ENCODE results near the gene EXOC4.

Gene EXOC4

DNA sequence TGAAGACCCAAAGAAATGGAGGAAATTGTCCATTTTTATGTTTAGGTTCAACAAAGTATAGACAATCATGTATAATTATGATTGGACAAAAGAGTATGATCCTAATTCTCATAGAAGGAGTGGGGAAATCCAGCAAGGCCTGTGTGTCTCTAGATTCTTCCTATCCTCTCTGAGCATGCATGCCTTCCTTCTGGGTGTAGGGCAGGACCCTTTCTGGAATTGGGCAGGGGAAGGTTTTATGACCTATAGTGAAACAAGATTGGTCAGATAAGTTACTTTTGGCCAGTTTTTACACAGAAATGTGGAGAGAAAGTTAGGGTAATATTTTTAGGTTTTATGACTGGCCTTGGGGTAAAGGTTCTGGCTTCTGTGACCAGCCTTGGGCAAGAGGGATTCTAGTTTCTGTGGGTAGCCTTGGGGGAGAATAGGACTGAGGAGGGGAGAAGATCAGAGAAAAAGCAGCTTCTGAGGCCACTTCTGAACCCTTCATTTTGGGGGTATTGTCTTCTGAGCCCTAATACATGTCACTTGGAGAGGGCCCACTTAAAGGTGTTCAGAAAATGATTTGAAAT is 289.4 kb downstream of the EXOC4 start:
- no peak overlapping the region for H3K27ac ChIP-seq
- no peak overlapping the region for H3K4me3 ChIP-seq (ENCODE audit: low read depth, low read length)
- H3K27me3 ChIP-seq (ENCODE audit: insufficient read depth, low read depth, severe bottlenecking) = no peaks in the 10 kb centered on the region
- no peak for DNase-seq
- no peaks in the 10 kb centered on the region for H3K9me3 ChIP-seq (ENCODE audit: severe bottlenecking)
- TF ChIP-seq, protein P1, sequence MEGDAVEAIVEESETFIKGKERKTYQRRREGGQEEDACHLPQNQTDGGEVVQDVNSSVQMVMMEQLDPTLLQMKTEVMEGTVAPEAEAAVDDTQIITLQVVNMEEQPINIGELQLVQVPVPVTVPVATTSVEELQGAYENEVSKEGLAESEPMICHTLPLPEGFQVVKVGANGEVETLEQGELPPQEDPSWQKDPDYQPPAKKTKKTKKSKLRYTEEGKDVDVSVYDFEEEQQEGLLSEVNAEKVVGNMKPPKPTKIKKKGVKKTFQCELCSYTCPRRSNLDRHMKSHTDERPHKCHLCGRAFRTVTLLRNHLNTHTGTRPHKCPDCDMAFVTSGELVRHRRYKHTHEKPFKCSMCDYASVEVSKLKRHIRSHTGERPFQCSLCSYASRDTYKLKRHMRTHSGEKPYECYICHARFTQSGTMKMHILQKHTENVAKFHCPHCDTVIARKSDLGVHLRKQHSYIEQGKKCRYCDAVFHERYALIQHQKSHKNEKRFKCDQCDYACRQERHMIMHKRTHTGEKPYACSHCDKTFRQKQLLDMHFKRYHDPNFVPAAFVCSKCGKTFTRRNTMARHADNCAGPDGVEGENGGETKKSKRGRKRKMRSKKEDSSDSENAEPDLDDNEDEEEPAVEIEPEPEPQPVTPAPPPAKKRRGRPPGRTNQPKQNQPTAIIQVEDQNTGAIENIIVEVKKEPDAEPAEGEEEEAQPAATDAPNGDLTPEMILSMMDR (IDR thresholded peaks at IDR 0.05; ENCODE audit: low read depth, low read length) = no peak
- no peaks in the 10 kb centered on the region for H3K36me3 ChIP-seq

GRCh38 chr7:133543657-133544056 is 290.8 kb downstream of the EXOC4 start:
- Histone ChIP-seq H3K27me3 (ENCODE audit: insufficient read depth, low read depth, severe bottlenecking) (no peaks in the 10 kb centered on the region), H3K9me3 (ENCODE audit: severe bottlenecking) (no peaks in the 10 kb centered on the region), H3K27ac (no peak overlapping the region), H3K36me3 (no peaks in the 10 kb centered on the region), H3K4me3 (ENCODE audit: low read depth, low read length) (no peak overlapping the region)
- no peak for DNase-seq
- TF ChIP-seq, protein P1 (IDR thresholded peaks at IDR 0.05; ENCODE audit: low read depth, low read length) = no peak

DNA sequence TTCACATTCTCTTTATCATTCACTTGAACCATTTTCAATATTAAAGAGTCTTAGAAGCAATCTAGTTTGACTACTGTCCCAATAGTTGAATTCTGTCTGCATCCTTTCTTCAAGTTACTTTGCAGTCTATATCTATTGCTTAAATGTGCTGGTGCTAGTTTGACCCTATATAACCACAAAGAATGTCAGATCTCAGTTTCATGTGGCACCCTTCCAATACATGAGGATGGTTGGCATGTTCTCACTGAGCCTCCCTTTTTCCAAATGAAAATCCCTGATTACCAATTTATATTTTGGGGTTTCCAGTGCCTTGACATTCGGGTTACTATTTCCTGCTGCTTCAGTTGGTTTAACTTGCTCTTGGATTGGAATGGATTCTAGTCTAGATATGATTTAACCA is 292.7 kb downstream of the EXOC4 start:
- Histone ChIP-seq H3K27ac (no peak overlapping the region), H3K36me3 (no peaks in the 10 kb centered on the region), H3K27me3 (ENCODE audit: insufficient read depth, low read depth, severe bottlenecking) (no peaks in the 10 kb centered on the region), H3K4me3 (ENCODE audit: low read depth, low read length) (no peak overlapping the region), H3K9me3 (ENCODE audit: severe bottlenecking) (no peaks in the 10 kb centered on the region)
- DNase-seq = no peak
- TF ChIP-seq, protein P1 (IDR thresholded peaks at IDR 0.05; ENCODE audit: low read depth, low read length) = no peak

GRCh38 chr7:133547981-133548380 is 295.1 kb downstream of the EXOC4 start:
- TF ChIP-seq, protein P1 (IDR thresholded peaks at IDR 0.05; ENCODE audit: low read depth, low read length) = no peak
- H3K36me3 ChIP-seq = no peaks in the 10 kb centered on the region
- no peaks in the 10 kb centered on the region for H3K9me3 ChIP-seq (ENCODE audit: severe bottlenecking)
- no peak overlapping the region for H3K27ac ChIP-seq
- H3K27me3 ChIP-seq (ENCODE audit: insufficient read depth, low read depth, severe bottlenecking) = no peaks in the 10 kb centered on the region
- no peak overlapping the region for H3K4me3 ChIP-seq (ENCODE audit: low read depth, low read length)
- DNase-seq = no peak

DNA sequence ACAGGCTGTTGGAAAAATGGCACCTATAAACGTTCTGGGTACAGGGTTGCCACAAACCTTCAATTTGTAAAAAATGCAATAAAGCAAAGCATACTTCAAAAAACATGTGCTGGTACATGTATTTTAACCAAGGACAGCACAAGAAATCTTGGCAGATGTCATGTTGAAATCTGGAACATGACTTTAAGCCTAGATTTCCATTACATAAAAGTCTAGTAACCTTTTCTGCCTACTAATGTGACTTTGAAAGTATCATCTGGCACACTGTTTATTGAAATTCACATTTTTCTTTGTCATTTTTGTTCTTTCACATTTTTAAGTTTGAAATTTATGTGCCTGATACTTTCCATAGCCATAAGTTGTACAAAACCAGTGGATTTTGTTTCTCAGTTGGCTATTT is 296.8 kb downstream of the EXOC4 start:
- DNase-seq = no peak
- TF ChIP-seq, protein P1 (IDR thresholded peaks at IDR 0.05; ENCODE audit: low read depth, low read length) = no peak
- H3K27me3 ChIP-seq (ENCODE audit: insufficient read depth, low read depth, severe bottlenecking) = no peaks in the 10 kb centered on the region
- H3K27ac ChIP-seq = no peak overlapping the region
- no peaks in the 10 kb centered on the region for H3K36me3 ChIP-seq
- no peaks in the 10 kb centered on the region for H3K9me3 ChIP-seq (ENCODE audit: severe bottlenecking)
- no peak overlapping the region for H3K4me3 ChIP-seq (ENCODE audit: low read depth, low read length)

DNA sequence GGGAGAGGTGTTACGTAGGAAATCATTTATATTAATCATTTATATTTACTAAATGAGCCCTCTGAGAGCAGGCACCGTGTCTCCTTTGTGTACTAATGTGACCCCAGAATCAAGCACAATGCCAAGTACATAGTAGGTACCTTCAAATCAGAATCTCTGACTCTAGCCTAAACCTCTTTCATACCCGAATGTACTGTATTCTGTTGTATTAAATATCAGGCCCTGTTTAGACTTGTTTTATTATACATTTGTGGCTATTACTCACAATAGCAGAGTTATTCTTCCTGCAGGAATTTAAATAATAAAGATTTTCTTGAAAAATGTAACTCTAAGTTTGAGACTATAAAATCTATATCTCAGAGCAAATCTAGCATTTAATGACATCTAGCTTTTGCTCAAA is 297.3 kb downstream of the EXOC4 start:
- Histone ChIP-seq H3K27me3 (ENCODE audit: insufficient read depth, low read depth, severe bottlenecking) (no peaks in the 10 kb centered on the region), H3K27ac (no peak overlapping the region), H3K36me3 (no peaks in the 10 kb centered on the region), H3K4me3 (ENCODE audit: low read depth, low read length) (no peak overlapping the region), H3K9me3 (ENCODE audit: severe bottlenecking) (no peaks in the 10 kb centered on the region)
- DNase-seq = no peak
- TF ChIP-seq, protein P1 (IDR thresholded peaks at IDR 0.05; ENCODE audit: low read depth, low read length) = no peak

All from WERI-Rb-1 (cell line).